GM21737 (cell line): ENCODE data around the gene PRR12.
A peak's percentile ranks its signal among the peaks of the same experiment; 100 is the strongest.

Experiments
- ATAC-seq: cut with Tn5 transposase; IDR thresholded peaks from one replicate; pipeline ENCODE4 v1.9.1; 2021; ENCODE audit warnings: mild to moderate bottlenecking, moderate library complexity; ENCODE audit not compliant: unreplicated experiment

PRR12 gene

GRCh38 chr19:49591731-49592485, 926 bp downstream of the PRR12 start:
- no peak for ATAC-seq

- no peak for ATAC-seq
These were observed 1.7 kb downstream of the PRR12 start for GRCh38 chr19:49592486-49593232.

- peak; percentile 45 for ATAC-seq
These were observed 2.5 kb downstream of the PRR12 start for GRCh38 chr19:49593233-49594113.

- no peak for ATAC-seq
These were observed 3.4 kb downstream of the PRR12 start for GRCh38 chr19:49594157-49594992.

- no peak for ATAC-seq
These were observed 4.2 kb downstream of the PRR12 start for GRCh38 chr19:49594993-49595818.

- no peak for ATAC-seq
These were observed 4.9 kb downstream of the PRR12 start for GRCh38 chr19:49595819-49596404.

- no peak for ATAC-seq
These were observed 5.4 kb downstream of the PRR12 start for GRCh38 chr19:49596407-49596806.

GRCh38 chr19:49596954-49597702, 6.1 kb downstream of the PRR12 start:
- no peak for ATAC-seq

- no peak for ATAC-seq
These were observed 6.7 kb downstream of the PRR12 start for GRCh38 chr19:49597703-49597974.

- no peak for ATAC-seq
These were observed 8.7 kb downstream of the PRR12 start for GRCh38 chr19:49599378-49600295.

GRCh38 chr19:49601482-49602038, 10.6 kb downstream of the PRR12 start:
- ATAC-seq, result no peak

- ATAC-seq, result no peak
These were observed 11.8 kb downstream of the PRR12 start for GRCh38 chr19:49602806-49603205.

- ATAC-seq, result no peak
These were observed 14.6 kb downstream of the PRR12 start for GRCh38 chr19:49605605-49606004.

GRCh38 chr19:49609499-49610092, 18.6 kb downstream of the PRR12 start:
- no peak for ATAC-seq

GRCh38 chr19:49613374-49613773, 22.4 kb downstream of the PRR12 start:
- ATAC-seq, result no peak

- no peak for ATAC-seq
These were observed 23.3 kb downstream of the PRR12 start for GRCh38 chr19:49614096-49614833.
